Glutamatergic neuron (in vitro differentiated cells): ENCODE results near the gene CCDC157. TPM values are rescaled to one million over a fixed set of nuclear protein-coding genes. Genes with fewer than 3 reads are reported as not detected.

Experiments
- DNase-seq: peaks from one replicate; pipeline ENCODE4 v3.0.0; 2022
- H3K27ac Mint-ChIP-seq: one replicate; pipeline ENCODE4 v1.8.0; 2020; ENCODE audit warnings: mild to moderate bottlenecking, mixed read lengths, inconsistent platforms; ENCODE audit not compliant: unreplicated experiment
- H3K27me3 Mint-ChIP-seq: one replicate; pipeline ENCODE4 v1.8.0; 2020; ENCODE audit warnings: mild to moderate bottlenecking, moderate library complexity, mixed read lengths, inconsistent platforms; ENCODE audit not compliant: unreplicated experiment
- H3K36me3 Mint-ChIP-seq: one replicate; pipeline ENCODE4 v1.8.0; 2020; ENCODE audit warnings: mild to moderate bottlenecking, mixed read lengths, inconsistent platforms; ENCODE audit not compliant: unreplicated experiment
- H3K4me1 Mint-ChIP-seq: one replicate; pipeline ENCODE4 v1.8.0; 2020; ENCODE audit warnings: mild to moderate bottlenecking, low read depth, mixed read lengths, inconsistent platforms; ENCODE audit not compliant: unreplicated experiment
- H3K4me3 Mint-ChIP-seq: one replicate; pipeline ENCODE4 v1.8.0; 2020; ENCODE audit warnings: mild to moderate bottlenecking, mixed read lengths, inconsistent platforms; ENCODE audit not compliant: unreplicated experiment
- H3K9me3 Mint-ChIP-seq: one replicate; pipeline ENCODE4 v1.8.0; 2020; ENCODE audit warnings: mild to moderate bottlenecking, moderate library complexity, mixed read lengths, inconsistent platforms; ENCODE audit not compliant: unreplicated experiment
- CTCF ChIP-seq: fragments of 200-600 bp; sonication (generic); IDR thresholded peaks from one replicate; pipeline ENCODE4 v1.5.0; 2021; ENCODE audit not compliant: partially characterized antibody, unreplicated experiment
- total RNA-seq: library from RNA; stranded (reverse); fragmentation: NEBNext Ultra II Directional; extraction: Animal tissue kit (Norgen Biotek cat#: 25700); gene quantifications from one replicate; pipeline ENCODE4 v1.2.1, GENCODE V29; 2021; ENCODE audit not compliant: unreplicated experiment

Gene CCDC157
- total RNA-seq, 1 donor from 2014 or later = 6.2 TPM

GRCh38 chr22:30422481-30423300 is 65.9 kb downstream of the CCDC157 start:
- Mint-ChIP-seq H3K27ac (peak overlapping the region; percentile 83), H3K36me3 (no peaks in the 10 kb centered on the region), H3K27me3 (no peaks in the 10 kb centered on the region), H3K4me3 (peak overlapping the region; percentile 88), H3K9me3 (peaks cover 6% of the 10 kb centered on the region), H3K4me1 (peaks cover 7% of the 10 kb centered on the region)
- TF ChIP-seq CTCF = no peak
- no peak for DNase-seq

- H3K9me3 Mint-ChIP-seq = peaks cover 6% of the 10 kb centered on the region
- DNase-seq = peak; percentile 74
- H3K4me1 Mint-ChIP-seq = peaks cover 7% of the 10 kb centered on the region
- no peaks in the 10 kb centered on the region for H3K36me3 Mint-ChIP-seq
- H3K27ac Mint-ChIP-seq = peak overlapping the region; percentile 98
- TF ChIP-seq CTCF = no peak
- H3K4me3 Mint-ChIP-seq = peak overlapping the region; percentile 92
- no peaks in the 10 kb centered on the region for H3K27me3 Mint-ChIP-seq
These were observed 66.6 kb downstream of the CCDC157 start for GRCh38 chr22:30423301-30423958.

- Mint-ChIP-seq H3K36me3 (no peaks in the 10 kb centered on the region), H3K27ac (peak overlapping the region; percentile 98), H3K4me1 (peaks cover 7% of the 10 kb centered on the region), H3K4me3 (peak overlapping the region; percentile 92), H3K9me3 (peaks cover 6% of the 10 kb centered on the region), H3K27me3 (no peaks in the 10 kb centered on the region)
- TF ChIP-seq CTCF = no peak
- DNase-seq = peak; percentile 97
These were observed 67.2 kb downstream of the CCDC157 start for GRCh38 chr22:30423959-30424533.

GRCh38 chr22:30424534-30425326 is 67.9 kb downstream of the CCDC157 start:
- DNase-seq = no peak
- Mint-ChIP-seq H3K27ac (peak overlapping the region; percentile 28), H3K4me1 (peaks cover 7% of the 10 kb centered on the region), H3K4me3 (peak overlapping the region; percentile 92), H3K36me3 (no peaks in the 10 kb centered on the region), H3K27me3 (no peaks in the 10 kb centered on the region), H3K9me3 (peaks cover 6% of the 10 kb centered on the region)
- no peak for TF ChIP-seq CTCF
